Osteocyte (in vitro differentiated cells): ENCODE results near the gene HSDL1. TPM values are rescaled to one million over a fixed set of nuclear protein-coding genes. Genes with fewer than 3 reads are reported as not detected.
"Not testable (repeated sequence)": the region's sequence is repeated elsewhere in the genome, so short reads cannot be mapped to it uniquely, and the experiment has no call there.

Experiments
- DNase-seq: peaks from one replicate; pipeline ENCODE4 v3.0.0; 2021; ENCODE audit warnings: mixed read lengths; ENCODE audit not compliant: unreplicated experiment; ENCODE audit errors: extremely low spot score
- H3K27ac Mint-ChIP-seq: one replicate; pipeline ENCODE4 v1.8.0; 2021; ENCODE audit warnings: mild to moderate bottlenecking, mixed read lengths; ENCODE audit not compliant: unreplicated experiment
- H3K27me3 Mint-ChIP-seq: one replicate; pipeline ENCODE4 v1.8.0; 2021; ENCODE audit warnings: mixed read lengths; ENCODE audit not compliant: unreplicated experiment
- H3K36me3 Mint-ChIP-seq: one replicate; pipeline ENCODE4 v1.8.0; 2021; ENCODE audit warnings: mixed read lengths; ENCODE audit not compliant: unreplicated experiment
- H3K4me1 Mint-ChIP-seq: one replicate; pipeline ENCODE4 v1.8.0; 2021; ENCODE audit warnings: mixed read lengths; ENCODE audit not compliant: unreplicated experiment
- H3K4me3 Mint-ChIP-seq: one replicate; pipeline ENCODE4 v1.8.0; 2021; ENCODE audit warnings: mild to moderate bottlenecking, moderate library complexity, mixed read lengths; ENCODE audit not compliant: unreplicated experiment
- H3K9me3 Mint-ChIP-seq: one replicate; pipeline ENCODE4 v1.8.0; 2021; ENCODE audit warnings: mixed read lengths; ENCODE audit not compliant: unreplicated experiment
- total RNA-seq: library from RNA; stranded (reverse); gene quantifications from 2 replicates; pipeline ENCODE4 v1.2.1, GENCODE V29; 2021
- TF ChIP-seq, protein P1 (sequence below): fragments of 200-600 bp; sonication (generic); IDR thresholded peaks from 2 replicates; pipeline ENCODE4 v1.5.0; 2021; ENCODE audit warnings: antibody characterized with exemption, mild to moderate bottlenecking, moderate library complexity

The HSDL1 gene
- total RNA-seq, 1 donor from 2014 or later: 18.0 TPM

DNA sequence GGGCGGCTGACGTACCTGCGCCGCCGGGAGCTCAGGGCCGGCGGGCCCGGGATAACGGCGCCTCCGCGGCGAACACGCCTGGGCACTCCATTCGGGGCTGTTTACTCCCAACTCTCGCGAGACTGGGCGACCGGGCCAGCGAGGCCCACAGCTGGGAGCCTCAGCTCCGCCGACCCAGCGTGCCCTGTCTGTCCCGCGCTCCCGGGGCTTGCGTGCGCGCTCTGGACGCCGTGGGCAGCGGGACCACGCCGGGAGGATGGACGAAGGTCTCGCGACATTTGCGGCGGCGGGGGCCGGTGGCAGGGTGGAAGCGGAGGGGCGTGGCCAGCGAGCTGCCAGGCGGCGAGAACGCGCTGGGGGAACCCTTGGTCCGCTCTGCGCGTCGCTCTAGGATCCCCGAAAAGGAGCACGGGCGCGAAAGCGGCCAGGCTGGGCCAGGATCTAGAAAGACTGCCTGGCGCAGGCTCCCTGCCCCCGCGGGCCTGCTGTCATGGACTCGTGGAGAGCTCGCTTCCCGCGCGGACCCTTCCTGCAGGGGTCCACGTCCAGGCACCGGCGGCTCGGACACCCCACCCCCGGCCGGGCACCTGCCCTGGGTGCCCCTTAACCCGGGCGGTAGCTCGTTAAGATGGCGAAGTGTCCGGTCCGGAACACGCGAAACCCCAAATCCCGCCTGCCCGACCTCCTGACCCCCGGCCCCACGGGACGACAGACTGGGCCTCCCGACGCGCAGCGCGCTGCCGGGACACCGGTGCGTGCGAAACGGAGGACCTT is 28.1 kb downstream of the HSDL1 start, which contains the start of gene MBTPS1:
Gene MBTPS1, minus strand, starts transcription at position 223 of the 774 bp plus-strand sequence. CDS start 15,159 bp downstream, outside the sequence.
- TF ChIP-seq, protein P1, sequence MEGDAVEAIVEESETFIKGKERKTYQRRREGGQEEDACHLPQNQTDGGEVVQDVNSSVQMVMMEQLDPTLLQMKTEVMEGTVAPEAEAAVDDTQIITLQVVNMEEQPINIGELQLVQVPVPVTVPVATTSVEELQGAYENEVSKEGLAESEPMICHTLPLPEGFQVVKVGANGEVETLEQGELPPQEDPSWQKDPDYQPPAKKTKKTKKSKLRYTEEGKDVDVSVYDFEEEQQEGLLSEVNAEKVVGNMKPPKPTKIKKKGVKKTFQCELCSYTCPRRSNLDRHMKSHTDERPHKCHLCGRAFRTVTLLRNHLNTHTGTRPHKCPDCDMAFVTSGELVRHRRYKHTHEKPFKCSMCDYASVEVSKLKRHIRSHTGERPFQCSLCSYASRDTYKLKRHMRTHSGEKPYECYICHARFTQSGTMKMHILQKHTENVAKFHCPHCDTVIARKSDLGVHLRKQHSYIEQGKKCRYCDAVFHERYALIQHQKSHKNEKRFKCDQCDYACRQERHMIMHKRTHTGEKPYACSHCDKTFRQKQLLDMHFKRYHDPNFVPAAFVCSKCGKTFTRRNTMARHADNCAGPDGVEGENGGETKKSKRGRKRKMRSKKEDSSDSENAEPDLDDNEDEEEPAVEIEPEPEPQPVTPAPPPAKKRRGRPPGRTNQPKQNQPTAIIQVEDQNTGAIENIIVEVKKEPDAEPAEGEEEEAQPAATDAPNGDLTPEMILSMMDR: no peak
- Mint-ChIP-seq H3K9me3 (no peaks in the 10 kb centered on the region), H3K4me1 (peaks cover 23% of the 10 kb centered on the region), H3K4me3 (peak within 1 kb of the TSS; percentile 90), H3K27ac (peak within 1 kb of the TSS; percentile 95), H3K27me3 (no peaks in the 10 kb centered on the region), H3K36me3 (peaks cover 3% of the 10 kb centered on the region)
- DNase-seq: peak; percentile 100

DNA sequence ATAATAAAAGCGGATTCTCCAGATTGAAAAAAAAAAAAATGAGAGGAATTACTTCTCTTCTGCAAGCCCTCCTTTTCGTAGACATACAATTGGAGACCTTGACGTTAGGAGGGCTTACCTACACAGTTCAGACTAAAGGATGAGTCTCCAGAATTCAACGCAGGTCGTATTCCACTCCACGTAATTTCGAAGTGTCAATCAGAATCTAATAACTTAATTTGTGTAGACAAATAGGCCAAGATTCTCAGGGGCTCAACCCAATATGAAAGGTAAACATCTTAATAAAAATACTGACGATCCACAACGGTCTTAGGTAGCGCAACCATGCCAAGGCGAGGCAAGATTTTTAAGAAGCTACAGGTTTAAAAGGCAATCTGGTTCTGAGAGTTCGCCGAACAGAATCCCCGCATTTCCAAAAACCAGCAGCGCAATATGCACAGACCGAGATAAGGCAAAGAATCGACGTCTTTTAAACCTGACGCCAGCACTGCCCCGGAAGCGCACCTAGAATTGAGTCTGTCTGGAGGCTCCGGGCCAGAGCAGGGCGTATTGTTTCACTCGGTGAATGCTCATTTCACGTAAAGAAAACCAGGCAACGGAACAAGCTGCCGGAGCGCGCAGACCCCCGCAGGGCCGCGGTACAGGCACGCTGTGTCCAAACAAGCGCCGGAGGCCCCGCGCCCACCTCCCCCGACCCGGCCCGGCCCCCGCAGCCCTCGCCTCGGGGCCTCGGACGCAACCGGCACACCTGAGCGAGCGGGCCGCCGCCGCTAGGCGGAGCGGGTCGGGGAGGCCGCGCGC is 28.9 kb downstream of the HSDL1 start:
- DNase-seq: no peak
- no peaks in the 10 kb centered on the region for H3K27me3 Mint-ChIP-seq
- TF ChIP-seq, protein P1: peak; percentile 48
- H3K9me3 Mint-ChIP-seq: no peaks in the 10 kb centered on the region
- H3K27ac Mint-ChIP-seq: peak overlapping the region; percentile 95
- no peaks in the 10 kb centered on the region for H3K36me3 Mint-ChIP-seq
- peaks cover 23% of the 10 kb centered on the region for H3K4me1 Mint-ChIP-seq
- H3K4me3 Mint-ChIP-seq: peak overlapping the region; percentile 90

DNA sequence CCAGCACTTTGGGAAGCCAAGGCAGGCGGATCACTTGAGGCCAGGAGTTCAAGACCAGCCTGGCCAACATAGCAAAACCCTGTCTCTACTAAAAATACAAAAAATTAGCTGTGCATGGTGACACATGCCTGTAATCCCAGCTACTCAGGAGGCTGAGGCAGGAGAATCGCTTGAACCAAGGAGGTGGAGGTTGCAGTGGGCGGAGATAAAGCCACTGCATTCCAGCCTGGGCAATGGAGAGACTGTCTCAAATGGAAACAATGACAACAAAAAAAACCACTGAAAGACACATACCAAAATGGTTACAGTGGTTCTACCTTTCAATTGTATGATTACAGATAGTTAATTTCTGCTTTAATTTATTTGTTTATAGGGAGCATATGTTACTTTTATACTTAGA is 33.0 kb downstream of the HSDL1 start:
- H3K27ac Mint-ChIP-seq, H3K4me3 Mint-ChIP-seq, DNase-seq, H3K27me3 Mint-ChIP-seq, H3K9me3 Mint-ChIP-seq, H3K36me3 Mint-ChIP-seq: not testable (repeated sequence)
- peaks cover 14% of the 10 kb centered on the region for H3K4me1 Mint-ChIP-seq

DNA sequence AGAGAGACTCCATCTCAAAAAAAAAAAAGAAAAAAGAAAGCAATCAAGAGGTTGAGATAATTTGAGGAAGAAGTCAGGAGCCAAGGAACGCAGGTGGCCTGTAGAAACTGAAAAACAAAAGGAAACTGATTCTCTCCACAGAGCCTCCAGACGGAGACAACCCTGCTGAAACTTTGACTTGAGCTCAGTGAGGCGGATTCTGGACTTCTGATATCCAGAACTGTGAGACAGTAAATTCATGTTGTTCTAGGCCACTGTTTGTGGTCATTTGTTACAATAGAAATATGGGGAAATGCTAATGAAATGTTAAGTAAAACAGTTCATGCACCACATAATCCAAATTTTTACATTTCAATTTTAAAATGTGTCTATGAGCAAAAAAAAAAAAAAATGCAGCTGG is 33.5 kb downstream of the HSDL1 start:
- DNase-seq: no peak
- H3K36me3 Mint-ChIP-seq: peaks cover 7% of the 10 kb centered on the region
- no peaks in the 10 kb centered on the region for H3K27me3 Mint-ChIP-seq
- peaks cover 18% of the 10 kb centered on the region for H3K4me1 Mint-ChIP-seq
- no peak overlapping the region for H3K4me3 Mint-ChIP-seq
- no peaks in the 10 kb centered on the region for H3K9me3 Mint-ChIP-seq
- H3K27ac Mint-ChIP-seq: no peak overlapping the region
- TF ChIP-seq, protein P1: no peak

DNA sequence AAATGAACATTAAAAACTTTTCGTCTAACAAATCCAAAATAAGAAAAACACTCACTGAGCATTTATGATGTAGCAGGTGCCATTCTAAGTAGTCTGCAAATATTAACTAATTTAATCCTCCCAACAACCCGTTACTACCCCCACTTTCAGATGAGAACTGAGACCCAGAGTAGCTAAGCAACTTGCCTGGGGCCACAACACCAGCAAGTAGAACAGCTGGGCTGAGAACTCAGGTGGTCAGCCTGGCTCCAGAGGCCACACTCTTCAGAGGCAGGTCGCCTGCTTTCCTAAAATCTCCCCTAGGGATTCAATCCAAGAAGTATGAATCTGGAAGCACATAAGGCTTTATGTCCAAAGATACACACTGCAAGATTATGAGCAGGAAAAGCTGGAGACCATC is 34.5 kb downstream of the HSDL1 start:
- Mint-ChIP-seq H3K36me3 (peaks cover 10% of the 10 kb centered on the region), H3K27me3 (no peaks in the 10 kb centered on the region), H3K4me1 (peaks cover 21% of the 10 kb centered on the region), H3K9me3 (no peaks in the 10 kb centered on the region), H3K4me3 (no peak overlapping the region), H3K27ac (no peak overlapping the region)
- TF ChIP-seq, protein P1: no peak
- no peak for DNase-seq
